ENCODE measurements around the gene PRKAG2.

The PRKAG2 gene

DNA sequence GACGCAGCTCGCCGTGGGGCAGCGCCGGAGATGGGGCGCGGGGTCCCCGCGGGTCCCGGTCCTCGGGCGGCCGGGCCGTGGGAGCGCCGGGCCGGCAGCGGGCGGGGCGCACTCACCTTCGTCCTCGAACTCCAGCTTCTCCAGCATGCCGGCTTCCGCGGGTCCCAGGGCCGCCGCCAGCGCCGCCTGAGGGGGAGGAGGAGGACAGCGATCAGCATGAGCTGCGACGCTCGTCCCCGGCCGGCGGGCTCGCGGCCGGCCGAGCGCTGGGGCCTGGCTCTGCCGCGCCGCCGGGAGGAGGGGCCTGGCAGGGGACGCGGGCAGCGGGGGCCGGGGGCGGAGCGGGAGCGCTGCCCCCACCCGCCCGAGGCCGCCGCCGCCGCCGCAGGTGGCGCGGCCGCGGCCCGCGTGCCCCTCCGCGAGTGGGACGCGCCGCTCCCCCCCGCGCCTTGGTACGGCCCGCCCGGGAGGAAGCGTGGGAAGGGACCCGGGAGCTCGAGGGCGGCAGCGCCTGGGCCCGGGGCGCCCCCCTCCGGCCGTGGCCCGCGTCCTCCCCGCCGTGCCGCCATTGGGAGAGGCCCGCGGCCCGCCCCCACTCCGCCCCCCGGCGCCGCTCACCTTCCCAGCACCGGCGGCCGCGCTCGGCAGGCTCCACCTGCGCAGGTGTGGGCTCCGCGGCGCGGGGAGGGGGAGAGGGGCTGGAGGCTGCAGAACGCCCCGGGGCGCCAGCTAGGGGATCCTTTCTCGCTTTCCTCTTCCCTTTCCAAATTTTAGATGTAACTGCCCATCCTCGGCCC lies 244.8 kb downstream of the PRKAG2 start:
- TF ChIP-seq CTCF (IDR thresholded peaks at IDR 0.05), result peak; percentile 59

- no peak for TF ChIP-seq CTCF (IDR thresholded peaks at IDR 0.05)
These were observed 245.4 kb downstream of the PRKAG2 start for GRCh38 chr7:151631570-151631952.

DNA sequence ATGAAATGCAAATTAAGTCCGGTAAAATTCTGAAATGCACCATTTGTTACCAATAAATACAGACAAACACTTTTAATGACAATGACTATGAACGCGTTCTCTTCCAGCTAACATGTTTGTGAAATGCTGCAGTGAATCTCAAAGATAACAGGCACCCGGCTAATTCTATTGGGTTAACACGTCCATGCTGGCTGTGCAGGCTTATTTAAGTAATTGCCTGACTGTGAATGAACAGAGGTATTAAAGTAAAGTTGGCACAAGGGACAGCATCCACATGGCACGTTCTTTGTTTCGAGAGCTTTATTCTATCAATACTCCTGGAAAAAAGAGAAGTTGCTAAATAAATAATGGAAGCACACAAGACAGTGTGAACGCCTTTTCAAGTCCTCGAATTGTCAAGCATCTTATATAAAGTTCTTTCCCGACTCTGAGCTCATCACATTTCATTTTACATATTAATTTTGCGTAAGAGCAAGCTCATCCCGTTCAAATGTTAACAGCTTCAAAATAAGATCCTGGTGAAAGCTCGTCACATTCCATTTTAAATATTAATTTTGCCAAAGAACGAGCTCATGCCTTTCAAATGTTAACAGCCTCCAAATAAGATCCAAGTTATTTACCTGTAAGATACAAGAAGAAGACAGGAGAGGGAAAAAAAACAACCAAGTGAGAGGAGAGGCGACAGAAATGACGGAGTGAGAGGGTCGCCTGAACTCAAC lies 245.9 kb downstream of the PRKAG2 start:
- no peak for TF ChIP-seq CTCF (IDR thresholded peaks at IDR 0.05)

DNA sequence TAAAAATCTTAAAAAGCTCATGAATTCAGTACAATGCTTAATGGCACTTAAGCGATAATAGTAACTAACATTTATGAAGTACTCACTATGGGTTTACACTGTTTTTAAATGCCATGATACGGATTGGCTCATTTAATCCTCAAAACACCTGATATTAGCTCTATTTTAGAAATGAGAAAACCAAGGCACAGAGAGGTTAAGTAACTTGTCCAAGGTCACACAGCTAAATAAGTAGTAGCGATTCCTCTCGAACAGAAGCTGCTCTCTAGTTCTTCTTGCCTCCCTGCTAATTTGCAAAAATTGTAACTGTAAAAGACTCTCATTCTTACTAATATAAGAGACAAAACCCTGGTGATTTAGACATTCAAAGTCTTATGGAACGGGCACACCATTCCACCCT lies 246.6 kb downstream of the PRKAG2 start:
- no peak for TF ChIP-seq CTCF (IDR thresholded peaks at IDR 0.05)

GRCh38 chr7:151629713-151630272 lies 247.1 kb downstream of the PRKAG2 start:
- TF ChIP-seq CTCF (IDR thresholded peaks at IDR 0.05), result no peak

DNA sequence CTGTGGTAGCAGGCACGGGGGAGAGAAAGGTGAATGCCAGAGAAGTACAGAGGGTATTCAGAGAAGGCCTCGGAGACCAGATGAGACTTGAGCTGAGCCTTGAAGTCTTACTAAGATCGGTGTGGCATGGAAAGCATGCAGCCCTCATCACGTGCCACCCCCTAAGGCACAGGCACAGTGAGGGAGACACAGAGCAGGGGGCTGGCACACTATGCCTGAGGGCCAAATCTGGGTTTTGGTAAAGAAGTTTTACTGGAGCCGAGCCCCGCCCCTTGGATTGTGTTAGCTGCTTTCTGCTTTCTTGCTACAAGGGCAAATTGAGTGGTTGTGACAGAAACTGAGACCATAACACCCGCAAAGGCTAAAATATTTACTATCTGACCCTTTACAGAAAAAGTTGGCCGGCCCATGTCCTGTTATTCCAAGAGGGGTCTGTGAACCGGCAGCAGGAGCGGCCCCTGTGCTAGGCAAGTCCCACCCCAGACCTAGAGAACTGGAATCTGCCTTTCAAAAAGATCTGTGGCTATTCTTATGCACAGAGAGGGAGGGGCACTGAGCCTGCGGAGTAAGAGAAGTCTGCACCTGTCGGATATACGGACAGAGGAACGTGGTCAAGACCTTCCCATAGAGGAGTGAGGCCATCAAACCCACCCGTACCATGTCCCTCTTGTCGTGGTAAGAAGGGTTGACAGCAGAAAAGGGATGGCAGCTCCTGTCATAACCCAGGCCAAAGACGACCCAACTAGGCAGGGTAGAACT lies 247.9 kb downstream of the PRKAG2 start:
- no peak for TF ChIP-seq CTCF (IDR thresholded peaks at IDR 0.05)

DNA sequence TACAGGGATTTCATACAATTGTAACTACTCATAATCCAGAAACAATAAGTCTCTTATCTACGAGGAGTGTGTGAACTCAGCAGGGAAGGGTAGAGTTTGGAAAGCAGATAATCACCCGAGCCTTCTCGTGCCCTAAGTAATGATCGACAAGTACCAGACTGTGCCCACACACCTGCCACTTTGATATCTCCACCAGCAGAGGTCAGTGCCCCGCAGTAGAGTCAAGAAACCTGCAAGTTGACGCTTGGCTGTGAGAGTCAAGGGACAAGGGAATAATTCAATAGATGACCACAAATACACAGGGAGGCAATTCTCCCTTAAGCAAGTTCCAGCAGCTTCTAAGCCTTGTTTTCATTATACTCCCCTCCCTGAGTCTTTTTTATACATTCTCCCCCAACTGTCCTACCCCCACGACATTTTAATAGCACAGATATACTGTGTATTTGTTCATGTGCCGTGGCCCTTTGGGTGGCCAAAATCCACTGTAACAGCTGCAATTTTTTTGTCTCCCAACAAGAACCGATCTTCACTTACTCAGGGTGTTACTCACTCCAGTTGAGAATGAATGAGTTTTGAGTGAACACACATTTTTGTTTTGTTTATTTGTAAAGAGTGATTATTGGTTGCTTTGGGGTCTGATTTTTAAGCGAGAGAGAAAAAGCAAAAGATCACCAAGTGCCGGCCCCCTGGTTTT lies 250.3 kb downstream of the PRKAG2 start:
- TF ChIP-seq CTCF (IDR thresholded peaks at IDR 0.05), result peak; percentile 54

Measured in LNCAP (cell line).